Tibial nerve (tissue), 4 donors: ENCODE results near the gene SCAI. TPM values are rescaled to one million over a fixed set of nuclear protein-coding genes. Genes with fewer than 3 reads are reported as not detected.
"Not testable (repeated sequence)": the region's sequence is repeated elsewhere in the genome, so short reads cannot be mapped to it uniquely, and the experiment has no call there.

Source experiments
- DNase-seq, 2 donors: peaks; one replicate each; pipeline ENCODE4 v3.0.0-alpha.2; 2019; ENCODE audit warnings: low spot score in 2 of 2
- H3K27ac ChIP-seq, 4 donors: fragments of 200-600 bp; sonication (generic) in 3 of 4; one replicate each; pipeline ENCODE4 v1.5.1; 2017 to 2019; ENCODE audit warnings: mild to moderate bottlenecking in 1 of 4
- H3K27me3 ChIP-seq, 2 donors: fragments of 200-600 bp; sonication (generic) in 1 of 2; one replicate each; pipeline versions ENCODE4 v1.5.1 to v1.6.0; 2017 to 2019
- H3K36me3 ChIP-seq, 3 donors: fragments of 200-600 bp; sonication (generic); one replicate each; pipeline ENCODE4 v1.5.1; 2018 to 2019
- H3K4me1 ChIP-seq, 4 donors: fragments of 200-600 bp; sonication (generic) in 3 of 4; one replicate each; pipeline ENCODE4 v1.5.1; 2017 to 2019
- H3K4me3 ChIP-seq, 4 donors: fragments of 200-600 bp; sonication (generic) in 3 of 4; one replicate each; pipeline ENCODE4 v1.5.1; 2017 to 2019; ENCODE audit warnings: mild to moderate bottlenecking in 1 of 4, moderate library complexity in 1 of 4
- H3K9me3 ChIP-seq, 4 donors: fragments of 200-600 bp; sonication (generic) in 3 of 4; one replicate each; pipeline ENCODE4 v1.5.1; 2017 to 2019
- CTCF ChIP-seq, 5 experiments: fragments of 200-600 bp in 3 of 5; fragments of 450-650 bp in 2 of 5; sonication (generic) in 3 of 5; IDR thresholded peaks; one replicate each; pipeline ENCODE4 v1.5.1; 2016 to 2019; ENCODE audit warnings: antibody characterized with exemption in 5 of 5, mild to moderate bottlenecking in 3 of 5, moderate library complexity in 2 of 5
- EP300 ChIP-seq, 2 donors: sonication (generic); formaldehyde crosslinking; IDR thresholded peaks; one replicate each; pipeline ENCODE4 v1.6.1; 2017; ENCODE audit warnings: antibody characterized with exemption in 2 of 2, mild to moderate bottlenecking in 1 of 2
- POLR2A ChIP-seq, 2 donors: fragments of 450-650 bp; IDR thresholded peaks; one replicate each; pipeline ENCODE4 v1.6.1; 2017; ENCODE audit warnings: antibody characterized with exemption in 2 of 2, mild to moderate bottlenecking in 2 of 2, moderate library complexity in 2 of 2
- WGBS, 2 donors: methylation state at CpG; one replicate each; pipeline ENCODE4 v1.1.5; 2018; 5-methylcytosine and 5-hydroxymethylcytosine counted together
- total RNA-seq, 4 donors: library from RNA; depleted of rRNA; stranded (reverse); fragments of >200 nt; gene quantifications; one replicate each; pipeline ENCODE4 v1.1.0, GENCODE V29; 2016

SCAI gene
- total RNA-seq, 4 donors from 2014 or later: 8.8 to 19.2 (median 9.4) TPM

GRCh38 chr9:125121146-125121545 lies 22.2 kb downstream of the SCAI start:
- Histone ChIP-seq H3K9me3 (no peaks in the 10 kb centered on the region), H3K27me3 (no peaks in the 10 kb centered on the region), H3K4me1 (peaks cover 0 to 11% (median 3%) of the 10 kb centered on the region in 4 donors), H3K36me3 (no peaks in the 10 kb centered on the region), H3K4me3 (no peak overlapping the region), H3K27ac (no peak overlapping the region)
- no peak for DNase-seq
- TF ChIP-seq POLR2A (IDR thresholded peaks at IDR 0.05) (no peak), CTCF (IDR thresholded peaks at IDR 0.05) (no peak), EP300 (IDR thresholded peaks at IDR 0.05) (no peak)
- WGBS, 2 donors: 64 to 67% methylated on average over 2 of the region's 2 CpGs

- WGBS, 2 donors: 51 to 68% methylated on average over 4 of the region's 4 CpGs
Measured at GRCh38 chr9:125119643-125120286, 23.6 kb downstream of the SCAI start.

GRCh38 chr9:125118696-125119095 lies 24.6 kb downstream of the SCAI start:
- H3K27ac ChIP-seq, H3K4me3 ChIP-seq, DNase-seq, H3K36me3 ChIP-seq, H3K27me3 ChIP-seq, H3K9me3 ChIP-seq, H3K4me1 ChIP-seq: not testable (repeated sequence)
- 64 to 93% methylated on average over 2 of the region's 2 CpGs for WGBS, 2 donors

More at GRCh38 chr9:125119643-125120286, 23.6 kb downstream of the SCAI start:
- no peaks in the 10 kb centered on the region for H3K9me3 ChIP-seq
- H3K36me3 ChIP-seq: no peaks in the 10 kb centered on the region
- H3K4me1 ChIP-seq: no peaks in the 10 kb centered on the region
- H3K27me3 ChIP-seq: no peaks in the 10 kb centered on the region
- DNase-seq: no peak
- H3K27ac ChIP-seq: no peak overlapping the region
- H3K4me3 ChIP-seq: no peak overlapping the region
- TF ChIP-seq POLR2A (IDR thresholded peaks at IDR 0.05): no peak
- no peak for TF ChIP-seq EP300 (IDR thresholded peaks at IDR 0.05)
- TF ChIP-seq CTCF (IDR thresholded peaks at IDR 0.05): no peak

- H3K4me3 ChIP-seq, H3K36me3 ChIP-seq, H3K9me3 ChIP-seq, H3K4me1 ChIP-seq, H3K27me3 ChIP-seq, DNase-seq, H3K27ac ChIP-seq: not testable (repeated sequence)
- 95 to 100% methylated on average over 4 of the region's 4 CpGs for WGBS, 2 donors
Measured at GRCh38 chr9:125114503-125114902, 28.8 kb downstream of the SCAI start.

GRCh38 chr9:125110464-125110863 lies 32.9 kb downstream of the SCAI start:
- no peak for DNase-seq
- H3K9me3 ChIP-seq: peaks cover 0 to 5% (median 0%) of the 10 kb centered on the region in 4 donors
- TF ChIP-seq CTCF (IDR thresholded peaks at IDR 0.05) (no peak), EP300 (IDR thresholded peaks at IDR 0.05) (no peak)
- 90 to 92% methylated on average over 2 of the region's 2 CpGs for WGBS, 2 donors
- no peak overlapping the region for H3K4me3 ChIP-seq
- no peaks in the 10 kb centered on the region for H3K27me3 ChIP-seq
- H3K4me1 ChIP-seq: peaks cover 0 to 4% (median 0%) of the 10 kb centered on the region in 4 donors
- no peaks in the 10 kb centered on the region for H3K36me3 ChIP-seq
- no peak overlapping the region for H3K27ac ChIP-seq

GRCh38 chr9:125108541-125108940 lies 34.8 kb downstream of the SCAI start:
- H3K4me1 ChIP-seq, H3K27ac ChIP-seq, DNase-seq, H3K36me3 ChIP-seq, H3K27me3 ChIP-seq, H3K9me3 ChIP-seq, H3K4me3 ChIP-seq: not testable (repeated sequence)
- 96 to 98% methylated on average over 8 to 18 of the region's 33 CpGs for WGBS, 2 donors
